ENCODE results near the gene MME. TPM values are rescaled to one million over a fixed set of nuclear protein-coding genes. Genes with fewer than 3 reads are reported as not detected.

The MME gene
- total RNA-seq, 1 experiment from 2014 or later, result 23.9 TPM

GRCh38 chr3:155202626-155203025 lies 122.5 kb downstream of the MME start:
- Mint-ChIP-seq H3K9me3 (peaks cover 5% of the 10 kb centered on the region), H3K27ac (no peak overlapping the region), H3K4me3 (no peak overlapping the region), H3K36me3 (peaks cover 4% of the 10 kb centered on the region), H3K4me1 (no peaks in the 10 kb centered on the region), H3K27me3 (ENCODE audit: low read depth) (no peaks in the 10 kb centered on the region)
- ATAC-seq (no peak), DNase-seq (ENCODE audit: low spot score) (no peak)
- TF ChIP-seq E2F4 (CRISPR knock-in tag; IDR thresholded peaks at IDR 0.05; ENCODE audit: borderline replicate concordance, low read depth) (no peak), TP53 (CRISPR knock-in tag; IDR thresholded peaks at IDR 0.05) (no peak), NR1H2 (CRISPR knock-in tag; IDR thresholded peaks at IDR 0.05) (no peak), GRHL2 (CRISPR knock-in tag; IDR thresholded peaks at IDR 0.05; ENCODE audit: insufficient replicate concordance, severe bottlenecking) (no peak), ZSCAN18 (CRISPR knock-in tag; IDR thresholded peaks at IDR 0.05) (no peak), ZNF138 (CRISPR knock-in tag; conservative IDR thresholded peaks at IDR 0.05) (no peak), CDX4 (CRISPR knock-in tag; IDR thresholded peaks at IDR 0.05; ENCODE audit: borderline replicate concordance) (no peak)
- ChIA-PET CTCF (no interaction called here), POLR2A (no interaction called here)

GRCh38 chr3:155204851-155205250 lies 124.7 kb downstream of the MME start:
- DNase-seq (ENCODE audit: low spot score) (no peak), ATAC-seq (no peak)
- H3K27ac Mint-ChIP-seq, result no peak overlapping the region
- H3K9me3 Mint-ChIP-seq, result peaks cover 5% of the 10 kb centered on the region
- peaks cover 4% of the 10 kb centered on the region for H3K36me3 Mint-ChIP-seq
- 0 out of 2 replicates have a peak, but pooled peaks cover 3% of the 10 kb centered on the region for H3K4me1 Mint-ChIP-seq
- ChIA-PET POLR2A (no interaction called here), CTCF (no interaction called here)
- no peaks in the 10 kb centered on the region for H3K27me3 Mint-ChIP-seq (ENCODE audit: low read depth)
- TF ChIP-seq NFYB (CRISPR knock-in tag; conservative IDR thresholded peaks at IDR 0.05; ENCODE audit: low read depth) (no peak), NFE2L1 (CRISPR knock-in tag; IDR thresholded peaks at IDR 0.05) (no peak), ATF3 (CRISPR knock-in tag; conservative IDR thresholded peaks at IDR 0.05) (no peak), ZMAT4 (CRISPR knock-in tag; IDR thresholded peaks at IDR 0.05) (no peak), FOXJ3 (CRISPR knock-in tag; IDR thresholded peaks at IDR 0.05; ENCODE audit: borderline replicate concordance) (no peak), MLX (CRISPR knock-in tag; IDR thresholded peaks at IDR 0.05) (no peak), FOXP1 (CRISPR knock-in tag; IDR thresholded peaks at IDR 0.05; ENCODE audit: borderline replicate concordance) (no peak), E2F1 (CRISPR knock-in tag; IDR thresholded peaks at IDR 0.05) (no peak)
- no peak overlapping the region for H3K4me3 Mint-ChIP-seq

- H3K4me3 Mint-ChIP-seq, result no peak overlapping the region
- DNase-seq (ENCODE audit: low spot score) (no peak), ATAC-seq (no peak)
- H3K4me1 Mint-ChIP-seq, result 0 out of 2 replicates have a peak, but pooled peaks cover 3% of the 10 kb centered on the region
- CTCF ChIA-PET, result no interaction called here
- H3K9me3 Mint-ChIP-seq, result peaks cover 4% of the 10 kb centered on the region; the same call in 1 of the 2 replicates
- H3K27ac Mint-ChIP-seq, result no peak overlapping the region
- POLR2A ChIA-PET, result no interaction called here
- H3K36me3 Mint-ChIP-seq, result no peaks in the 10 kb centered on the region
- H3K27me3 Mint-ChIP-seq (ENCODE audit: low read depth), result no peaks in the 10 kb centered on the region
- no peak for TF ChIP-seq RELA (CRISPR knock-in tag; IDR thresholded peaks at IDR 0.05; ENCODE audit: borderline replicate concordance)
- TF ChIP-seq CREM (CRISPR knock-in tag; IDR thresholded peaks at IDR 0.05), result no peak
- no peak for TF ChIP-seq ZNF512 (CRISPR knock-in tag; IDR thresholded peaks at IDR 0.05; ENCODE audit: borderline replicate concordance)
- no peak for TF ChIP-seq NFYB (CRISPR knock-in tag; conservative IDR thresholded peaks at IDR 0.05; ENCODE audit: low read depth)
- no peak for TF ChIP-seq ZSCAN18 (CRISPR knock-in tag; IDR thresholded peaks at IDR 0.05)
- no peak for TF ChIP-seq TEAD1 (CRISPR knock-in tag; IDR thresholded peaks at IDR 0.05)
- no peak for TF ChIP-seq NR1H2 (CRISPR knock-in tag; IDR thresholded peaks at IDR 0.05)
- no peak for TF ChIP-seq TEAD4 (CRISPR knock-in tag; IDR thresholded peaks at IDR 0.05)
- TF ChIP-seq ZNF671 (CRISPR knock-in tag; IDR thresholded peaks at IDR 0.05), result no peak
- TF ChIP-seq ZNF416 (CRISPR knock-in tag; IDR thresholded peaks at IDR 0.05), result no peak
These were observed 128.2 kb downstream of the MME start for GRCh38 chr3:155208183-155208800.

All from WTC11 (cell line).